ENCODE measurements around the gene ARL17A.
"Not testable (repeated sequence)": the region's sequence is repeated elsewhere in the genome, so short reads cannot be mapped to it uniquely, and the experiment has no call there.

The ARL17A gene

DNA sequence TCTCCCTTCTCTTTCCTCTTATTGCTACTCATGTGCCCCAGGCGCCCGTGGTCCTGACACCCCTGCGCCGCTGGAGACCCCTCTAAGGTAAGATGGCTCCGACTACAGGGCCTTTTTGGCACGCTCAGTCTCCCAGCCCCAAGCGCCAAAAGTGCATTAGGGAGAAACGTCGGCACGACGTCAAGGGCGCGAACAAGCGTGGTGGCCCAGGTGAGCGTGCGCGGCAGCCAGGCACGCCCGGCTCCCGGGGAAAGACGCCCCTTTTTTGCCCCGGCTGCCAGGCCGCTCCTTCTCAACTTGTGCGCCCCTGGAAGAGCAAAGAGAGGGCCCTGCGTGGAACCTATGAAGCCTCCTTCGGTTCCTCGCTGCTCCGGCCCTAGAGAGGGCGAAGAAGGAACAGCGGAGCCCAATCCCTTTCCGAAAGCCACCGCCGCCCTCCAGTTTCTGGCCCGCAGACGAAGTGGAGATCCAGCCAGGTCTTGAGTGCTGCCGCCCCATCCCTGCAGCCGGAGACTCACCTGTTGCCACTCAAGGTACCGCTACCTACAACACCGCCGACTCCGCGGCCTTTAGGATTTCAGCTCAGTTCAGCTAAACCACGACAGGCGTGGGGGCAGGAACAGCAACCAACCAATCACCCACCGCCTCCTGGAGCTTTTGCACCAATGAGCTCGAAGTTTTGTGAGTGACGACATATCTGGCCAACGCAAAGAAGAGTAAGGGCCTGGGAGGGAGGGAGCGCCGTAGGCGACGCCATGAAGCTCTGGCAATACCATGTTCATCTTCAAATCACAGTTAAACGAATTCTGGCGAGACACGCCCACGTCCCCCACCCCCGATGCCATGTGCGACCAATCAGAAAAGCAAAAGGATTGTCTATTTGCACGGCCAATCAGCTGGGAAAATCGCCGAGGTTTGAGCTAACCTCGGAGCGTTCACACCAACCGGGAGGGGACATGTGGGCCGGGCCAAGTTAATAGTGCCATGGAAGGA, at the start of gene ARL17A:
ARL17A (minus strand) TSS at position 609 of the 993 bp plus-strand sequence. CDS start 3,369 bp downstream, outside the sequence.
- DNase-seq = not testable (repeated sequence)

DNA sequence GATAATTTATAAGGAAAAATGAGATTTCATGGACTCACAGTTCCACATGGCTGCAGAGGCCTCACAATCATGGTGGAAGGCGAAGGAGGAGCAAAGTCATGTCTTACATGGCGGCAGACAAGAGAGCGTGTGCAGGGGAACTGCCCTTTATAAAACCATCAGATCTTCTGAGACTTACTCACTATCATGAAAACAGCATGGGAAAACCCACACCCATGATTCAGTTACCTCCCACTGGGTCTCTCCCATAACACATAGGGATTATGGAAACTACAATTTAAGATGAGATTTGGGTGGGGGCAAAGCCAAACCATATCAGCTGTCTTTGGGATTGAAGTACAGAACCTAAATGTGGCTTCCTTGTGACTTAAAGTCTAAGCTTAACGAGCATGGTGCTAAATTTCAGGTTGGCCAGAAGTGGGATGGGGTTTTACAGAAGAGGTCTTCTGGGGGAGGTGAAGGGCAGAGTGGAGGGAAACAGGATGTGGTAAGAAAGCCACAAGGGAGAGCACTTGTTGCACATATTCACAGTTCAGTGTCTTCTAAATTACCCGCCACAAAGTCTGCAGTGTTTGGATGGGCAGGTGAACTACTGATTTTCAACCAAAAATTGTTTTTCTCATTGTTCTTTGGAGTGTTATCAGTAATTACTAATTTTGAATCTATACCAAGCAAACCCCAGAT, 49.4 kb upstream of the ARL17A start:
- DNase-seq = not testable (repeated sequence)

DNA sequence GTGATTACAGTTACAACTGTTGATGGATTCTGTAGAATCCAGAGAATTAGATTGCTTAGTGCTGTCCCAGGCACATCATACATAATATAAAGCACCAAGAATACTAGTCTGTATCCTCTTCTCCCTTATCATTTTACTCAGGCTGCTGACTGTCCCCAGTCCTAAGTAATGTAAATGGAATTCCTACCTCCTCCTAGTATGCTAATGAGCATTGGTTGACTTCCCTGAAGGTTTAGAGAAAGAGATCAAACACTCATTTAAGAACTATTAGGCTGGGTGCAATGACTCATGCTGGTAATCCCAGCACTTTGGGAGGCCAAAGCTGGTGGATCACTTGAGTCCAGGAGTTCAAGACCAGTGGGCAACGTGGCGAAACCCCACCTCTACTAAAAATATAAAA, 48.0 kb upstream of the ARL17A start:
- not testable (repeated sequence) for DNase-seq

DNA sequence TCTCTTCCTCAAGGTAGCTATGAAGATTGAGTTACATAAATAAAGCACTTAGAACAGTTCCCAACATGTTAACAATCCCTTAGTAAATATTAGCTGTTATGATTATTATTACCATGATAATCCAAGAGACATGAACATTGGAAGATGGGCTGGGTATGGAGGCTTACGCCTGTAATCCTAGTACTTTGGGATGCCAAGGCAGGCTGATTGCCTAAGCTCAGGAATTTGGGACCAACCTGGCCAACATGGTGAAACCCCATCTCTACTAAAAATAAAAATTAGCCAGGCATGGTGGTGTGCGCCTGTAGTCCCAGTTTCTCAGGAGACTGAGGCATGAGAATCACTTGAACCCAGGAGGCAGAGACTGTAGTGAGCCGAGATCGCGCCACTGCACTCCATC, 45.2 kb upstream of the ARL17A start:
- not testable (repeated sequence) for DNase-seq

DNA sequence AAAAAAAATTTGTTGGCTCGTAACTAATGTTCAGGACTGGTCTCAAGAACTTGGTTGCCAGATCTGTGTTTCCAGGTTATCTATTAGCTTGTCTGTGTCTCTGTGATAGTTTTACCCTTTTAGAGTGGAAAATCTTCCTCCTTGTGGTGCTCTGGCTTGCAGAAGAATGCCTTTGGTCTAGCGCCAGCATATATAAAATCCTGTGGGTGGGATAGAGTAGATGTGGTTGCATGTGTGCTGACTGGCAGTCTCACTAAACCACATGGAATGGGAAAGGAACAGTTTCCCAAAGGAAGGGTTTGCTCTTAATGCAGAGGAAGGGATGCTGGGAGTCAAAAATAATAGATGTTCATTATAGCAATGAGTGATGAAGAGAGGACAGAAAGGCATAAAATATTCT, 44.3 kb upstream of the ARL17A start:
- not testable (repeated sequence) for DNase-seq

DNA sequence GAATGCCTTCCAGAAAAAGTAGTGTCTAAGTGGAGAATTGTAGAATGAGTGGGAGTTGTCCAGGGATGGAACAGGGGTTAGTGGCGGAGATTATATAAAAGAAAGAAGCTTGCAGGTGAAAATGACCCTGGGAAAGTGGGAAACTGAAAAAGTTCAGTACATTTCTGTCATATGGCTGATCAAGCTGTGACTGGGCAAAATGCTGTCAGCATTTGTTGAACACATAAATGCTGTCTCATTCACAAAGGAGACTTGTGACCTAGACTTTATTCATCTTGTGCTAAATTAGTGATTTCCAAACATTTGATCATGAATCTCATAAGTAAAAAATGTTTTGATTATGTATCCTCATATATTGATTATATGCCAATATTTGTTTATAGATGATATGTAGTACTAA, 39.5 kb upstream of the ARL17A start:
- not testable (repeated sequence) for DNase-seq

DNA sequence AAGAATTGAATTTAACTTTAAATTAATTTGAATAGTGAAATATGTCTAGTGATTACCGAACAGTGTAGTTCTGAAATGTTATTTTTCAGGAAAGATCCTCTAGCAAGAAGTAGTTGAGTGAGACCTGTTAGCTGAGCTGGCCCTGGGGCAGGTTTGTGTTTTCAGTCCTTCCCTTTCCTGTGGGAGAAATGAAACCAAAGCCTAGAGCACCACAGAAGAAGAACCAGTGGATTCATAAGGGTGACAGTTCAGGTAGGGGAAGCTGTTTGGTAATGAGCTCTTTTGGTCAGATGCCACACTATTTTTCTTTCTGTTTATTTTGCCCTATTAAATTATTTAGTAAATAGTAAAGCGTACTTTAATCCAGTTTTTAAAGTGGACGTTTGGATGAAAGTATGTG, 37.6 kb upstream of the ARL17A start:
- DNase-seq = not testable (repeated sequence)

DNA sequence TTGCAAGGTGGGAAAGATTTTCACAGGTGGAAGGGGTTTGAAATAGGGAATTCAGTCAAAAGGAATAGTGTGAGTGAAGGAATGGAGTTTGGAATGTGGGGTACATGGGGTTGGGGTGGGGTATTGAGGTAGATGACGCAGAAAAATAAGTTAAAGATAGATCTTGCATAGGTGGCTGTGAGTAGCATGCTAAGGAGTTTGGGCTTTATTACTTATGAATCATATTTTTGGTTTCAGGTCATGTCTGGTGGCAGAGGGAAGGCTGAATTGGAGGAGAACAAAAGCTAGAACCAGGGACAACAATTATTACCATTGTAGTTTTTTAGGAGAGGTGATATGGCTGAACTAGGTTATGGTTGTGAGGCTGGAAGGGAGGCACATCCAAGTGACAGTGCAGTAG, 34.4 kb upstream of the ARL17A start:
- DNase-seq = not testable (repeated sequence)

DNA sequence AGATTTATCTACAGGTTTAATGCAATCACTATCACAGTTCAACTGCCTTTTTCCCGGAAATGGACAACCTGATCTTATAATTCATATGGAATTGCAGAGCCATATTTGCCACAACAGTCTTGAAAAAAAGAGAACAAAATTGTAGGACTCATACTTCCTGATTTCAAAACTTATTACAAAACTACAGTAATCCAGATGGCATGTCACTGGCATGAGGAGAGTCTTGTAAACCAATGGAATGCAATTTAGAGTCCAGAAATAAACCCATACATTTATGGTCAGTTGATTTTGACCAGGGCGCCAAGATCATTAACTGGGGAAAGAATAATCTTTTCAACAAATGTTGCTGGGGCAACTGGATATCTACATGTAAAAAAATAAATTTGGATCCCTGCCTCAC, 31.8 kb upstream of the ARL17A start:
- DNase-seq = not testable (repeated sequence)

DNA sequence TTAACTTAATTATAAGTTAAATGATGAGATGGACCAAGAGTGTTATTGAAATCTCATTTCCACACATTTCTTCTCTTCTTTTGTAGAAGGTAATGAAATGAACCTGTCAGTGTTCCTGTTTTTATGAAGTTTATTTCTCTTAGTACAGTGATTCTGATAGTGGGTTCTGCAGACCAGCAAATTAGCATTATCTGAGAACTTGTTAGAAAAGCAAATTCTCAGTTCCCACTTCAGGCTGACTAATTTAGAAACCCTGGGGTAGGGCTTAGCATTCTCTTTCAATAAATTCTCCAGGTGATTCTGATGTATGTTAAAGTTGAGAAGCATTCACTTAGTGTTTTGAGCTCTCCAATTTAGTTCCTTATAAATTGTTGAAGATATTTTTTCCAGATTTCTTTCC, 23.6 kb upstream of the ARL17A start:
- DNase-seq = not testable (repeated sequence)

DNA sequence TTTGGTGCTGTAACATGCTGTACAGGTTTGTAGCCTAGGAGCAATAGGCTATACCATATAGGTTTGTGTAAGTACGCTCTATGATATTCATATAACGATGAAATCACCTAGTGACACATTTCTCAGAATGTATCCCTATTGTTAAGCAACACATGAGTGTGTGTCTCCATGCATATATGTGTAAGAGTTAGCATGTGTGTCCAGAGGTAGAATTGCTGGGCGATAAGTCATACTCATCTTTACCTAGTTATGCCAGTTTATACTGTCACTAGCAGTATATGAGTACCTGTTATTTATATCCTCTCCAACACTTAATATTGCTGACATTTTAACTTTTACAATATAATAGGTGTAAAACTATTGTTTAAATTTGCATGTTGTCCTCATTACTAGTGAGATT, 21.3 kb upstream of the ARL17A start:
- DNase-seq = not testable (repeated sequence)

DNA sequence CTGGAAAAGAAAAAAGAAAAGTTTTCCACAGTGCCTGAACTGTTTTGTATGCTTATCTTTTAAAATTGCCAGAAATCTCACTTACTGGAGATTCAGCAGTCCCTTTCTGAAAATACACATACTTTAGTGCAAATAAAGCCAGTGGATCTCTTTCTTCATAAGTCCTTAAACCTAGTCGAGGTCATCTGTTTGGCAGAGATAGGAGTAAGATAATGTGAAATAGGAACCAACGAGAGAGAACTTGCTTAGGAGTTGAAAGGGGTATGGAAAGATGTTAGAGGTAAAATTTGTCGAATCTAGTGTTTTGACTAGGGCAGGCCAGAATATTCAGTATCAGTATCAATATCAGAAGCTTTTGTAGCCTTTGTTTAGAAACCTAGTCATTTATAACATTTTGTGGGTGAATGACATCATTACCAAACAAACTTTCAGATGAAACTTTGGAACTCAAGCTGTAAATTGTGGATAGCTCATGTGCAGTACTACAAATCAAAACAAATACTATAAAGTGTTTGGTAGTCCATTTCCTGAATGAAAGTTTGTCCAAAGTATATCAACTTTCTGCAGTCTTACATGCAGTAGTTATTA, 18.9 kb upstream of the ARL17A start:
- not testable (repeated sequence) for DNase-seq

DNA sequence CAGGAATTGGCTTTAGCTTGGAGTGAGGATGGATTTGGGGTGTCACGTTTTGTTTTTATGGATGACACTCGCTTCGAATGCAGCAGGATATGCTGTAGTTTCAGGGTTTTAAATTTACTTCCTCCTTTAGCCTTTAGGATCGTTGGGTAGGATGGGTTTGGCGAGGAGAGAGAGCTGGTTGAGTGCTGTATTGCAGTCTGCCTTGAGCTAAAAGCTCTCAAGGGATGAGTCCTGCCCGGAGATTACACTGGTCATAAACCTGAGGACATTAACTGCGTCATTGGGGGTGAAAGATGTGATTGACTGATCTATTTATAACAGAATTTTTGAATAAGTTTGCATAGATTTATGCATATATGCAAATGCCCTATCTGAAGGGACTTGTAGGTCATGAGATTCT, 11.8 kb upstream of the ARL17A start:
- not testable (repeated sequence) for DNase-seq

DNA sequence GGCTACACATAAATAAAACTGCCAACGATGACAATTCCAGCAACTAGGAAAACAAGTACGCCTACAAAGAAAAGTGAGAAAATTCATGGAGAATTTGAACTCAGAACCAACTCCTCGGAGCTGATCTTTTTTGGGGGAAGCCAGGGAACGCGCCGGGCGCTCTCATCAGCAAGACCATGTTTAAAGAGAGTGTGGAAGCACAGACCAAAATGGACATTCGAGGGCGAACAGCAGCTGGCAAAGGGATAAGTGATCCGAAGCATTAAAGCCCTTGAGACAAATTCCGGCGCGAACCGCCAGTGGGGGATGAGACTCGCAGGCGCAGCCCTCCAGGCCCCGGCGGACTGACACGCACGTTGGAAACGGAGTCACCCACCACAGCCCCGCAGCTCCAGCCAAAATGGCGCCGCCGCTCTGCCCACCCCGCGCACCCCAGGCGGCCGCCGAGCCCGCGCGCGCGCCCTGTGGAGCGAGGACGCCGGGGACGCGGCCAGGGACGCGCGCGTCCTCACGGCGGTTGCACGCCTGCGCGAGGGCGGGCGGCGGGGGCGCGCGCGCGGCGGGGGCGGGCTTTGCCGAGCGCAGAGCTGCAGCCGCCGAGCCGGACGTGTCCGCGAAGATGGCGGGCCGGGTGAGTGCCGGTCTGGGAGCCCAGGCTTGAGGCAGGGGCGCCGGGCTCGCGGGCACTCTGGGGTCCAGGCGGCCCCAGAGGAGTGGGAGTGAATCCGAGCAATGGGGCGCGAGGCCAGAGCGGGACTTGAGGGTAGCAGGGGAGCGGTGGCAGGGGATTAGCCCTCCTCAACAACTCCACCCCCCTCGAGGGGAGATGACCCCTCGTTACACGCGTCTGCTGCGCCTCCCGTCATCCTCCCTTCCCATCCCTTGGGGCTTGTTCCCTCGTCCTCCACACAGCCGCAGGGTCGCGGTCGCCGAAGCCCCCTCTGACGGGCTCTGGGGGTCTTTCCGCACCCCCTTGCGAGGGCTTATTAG, 11.0 kb upstream of the ARL17A start, which contains the start of gene NSF:
NSF (plus strand) TSS at position 513 of the 990 bp plus-strand sequence; CDS start at position 620, 107 bp downstream.
- DNase-seq = not testable (repeated sequence)

DNA sequence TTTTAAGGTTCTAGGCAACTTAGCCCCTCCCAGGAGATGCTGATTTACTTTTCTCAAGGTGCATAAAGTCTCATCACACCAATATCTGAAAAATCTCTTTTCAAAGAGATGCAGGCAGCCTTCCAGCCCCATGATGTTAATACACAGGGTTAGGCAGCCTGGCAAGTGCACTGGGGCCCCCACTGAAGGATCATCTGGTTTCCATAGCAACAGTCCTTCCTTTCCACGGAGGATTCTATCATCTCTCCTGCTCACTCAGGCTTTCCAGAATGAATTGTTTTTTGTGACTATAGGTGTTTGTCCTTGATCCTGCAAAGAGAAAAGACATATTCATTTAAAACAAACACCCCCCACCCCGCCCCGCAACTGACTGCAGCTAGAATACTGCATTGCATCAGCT, 6.0 kb upstream of the ARL17A start:
- DNase-seq = not testable (repeated sequence)

DNA sequence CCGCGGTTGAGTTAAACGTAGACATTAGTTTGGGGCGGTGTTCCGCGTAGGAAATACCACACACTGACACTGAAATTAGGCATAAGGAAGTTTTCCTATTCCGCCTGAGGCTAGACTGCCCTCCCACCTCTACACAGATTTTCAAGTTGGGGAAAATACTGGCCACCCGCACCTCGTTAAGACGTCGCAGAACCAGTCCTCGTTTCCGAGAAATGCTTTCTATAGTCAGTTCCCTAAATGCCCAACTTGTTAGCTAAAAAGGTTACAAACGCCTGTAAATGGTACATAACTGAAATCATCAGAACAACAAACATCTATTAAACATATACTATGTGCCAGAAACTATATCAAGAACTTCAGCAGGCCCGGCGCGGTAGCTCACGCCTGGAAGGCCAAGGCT, 591 bp upstream of the ARL17A start:
- DNase-seq = not testable (repeated sequence)

DNA sequence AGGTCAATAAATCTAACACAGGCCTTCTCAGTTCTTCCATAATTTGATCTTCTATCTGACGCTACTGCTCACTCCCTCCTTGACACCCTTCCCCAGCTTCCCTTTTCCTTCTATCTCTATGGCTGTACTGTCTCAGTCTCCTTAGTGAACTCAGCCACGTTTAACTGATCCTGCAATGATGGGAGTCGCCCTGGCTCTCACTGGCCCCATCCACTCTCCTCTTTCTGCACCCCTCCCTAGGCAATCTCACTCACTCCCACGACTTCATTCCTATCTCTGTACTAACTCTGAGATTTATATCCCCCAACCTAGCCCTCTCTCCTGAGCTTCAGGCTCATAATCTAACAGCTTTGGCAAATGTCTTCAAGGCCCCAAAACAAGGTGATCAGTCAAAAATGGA, 7.7 kb downstream of the ARL17A start:
- not testable (repeated sequence) for DNase-seq

DNA sequence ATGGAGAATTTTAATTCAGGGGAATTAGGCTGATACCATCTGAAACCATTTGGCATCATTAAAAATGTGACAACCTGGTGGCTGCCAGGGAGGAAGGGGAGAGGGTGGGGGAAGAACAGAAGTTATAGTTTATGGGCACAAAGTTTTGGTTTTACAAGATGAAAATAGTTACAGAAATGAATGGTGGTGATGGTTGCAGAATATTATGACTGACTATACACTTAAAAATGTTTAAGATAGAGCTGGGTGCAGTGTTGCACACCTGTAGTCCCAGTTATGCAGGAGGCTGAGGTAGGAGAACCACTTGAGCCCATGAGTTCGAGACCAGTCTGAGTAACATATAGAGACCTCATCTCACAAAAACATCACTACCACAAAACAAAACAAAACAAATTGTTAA, 12.5 kb downstream of the ARL17A start:
- not testable (repeated sequence) for DNase-seq

DNA sequence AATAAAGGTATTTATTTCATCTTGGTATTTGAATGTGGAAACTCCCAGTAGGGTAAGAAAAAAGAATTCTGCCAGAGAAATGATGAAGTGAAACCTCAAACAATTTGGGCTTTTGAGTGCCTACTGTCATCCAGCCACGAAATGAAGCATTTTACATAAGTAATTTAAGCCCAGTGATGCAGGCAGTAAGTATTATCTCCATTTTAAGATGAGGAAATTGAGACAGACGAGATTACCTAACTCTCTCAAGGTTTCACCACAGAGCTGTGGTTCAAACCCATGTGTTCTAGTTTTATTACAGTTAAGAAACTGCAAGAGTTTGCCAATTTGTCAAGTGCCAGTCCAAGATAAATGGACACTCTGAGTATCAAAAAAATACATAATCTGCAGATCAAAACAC, 13.2 kb downstream of the ARL17A start:
- not testable (repeated sequence) for DNase-seq

DNA sequence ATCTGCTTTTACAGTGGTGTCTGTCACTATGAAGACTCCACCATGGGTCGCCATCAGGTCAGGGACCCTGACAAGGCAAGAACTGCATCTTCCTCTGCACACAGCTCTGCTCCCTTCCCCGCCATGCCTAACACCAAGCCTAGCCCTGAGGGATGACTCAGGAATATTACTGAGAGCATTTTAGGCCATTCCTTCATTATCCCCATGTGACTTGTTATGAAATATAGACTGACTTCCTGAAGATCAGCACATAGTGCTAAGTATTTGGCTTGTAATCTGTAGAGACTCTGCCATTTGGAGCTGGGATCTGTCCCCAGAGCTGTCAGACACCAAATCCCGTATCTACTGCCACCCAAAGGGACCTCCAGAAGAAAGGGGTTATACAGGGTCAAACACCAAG, 19.4 kb downstream of the ARL17A start:
- not testable (repeated sequence) for DNase-seq

DNA sequence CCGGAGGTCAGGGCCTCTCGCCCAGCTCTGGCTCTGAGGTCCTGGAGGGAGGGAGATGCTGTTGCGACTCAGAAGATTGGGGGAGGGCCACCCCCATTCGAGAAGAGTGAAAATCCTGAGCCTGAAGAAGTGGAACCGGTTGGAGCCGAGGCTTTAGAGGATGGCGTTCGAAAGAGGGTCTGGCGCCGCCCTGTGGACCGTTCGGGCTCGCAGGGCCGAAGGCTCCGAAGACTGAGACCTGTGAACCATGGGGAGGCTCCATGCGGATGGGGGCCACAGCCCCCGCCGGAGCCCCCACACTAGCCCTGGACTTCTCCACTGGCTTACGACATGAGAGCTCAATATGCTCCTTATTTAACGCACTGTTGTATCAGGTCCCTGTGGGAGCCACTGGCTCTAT, 20.3 kb downstream of the ARL17A start:
- DNase-seq = not testable (repeated sequence)

DNA sequence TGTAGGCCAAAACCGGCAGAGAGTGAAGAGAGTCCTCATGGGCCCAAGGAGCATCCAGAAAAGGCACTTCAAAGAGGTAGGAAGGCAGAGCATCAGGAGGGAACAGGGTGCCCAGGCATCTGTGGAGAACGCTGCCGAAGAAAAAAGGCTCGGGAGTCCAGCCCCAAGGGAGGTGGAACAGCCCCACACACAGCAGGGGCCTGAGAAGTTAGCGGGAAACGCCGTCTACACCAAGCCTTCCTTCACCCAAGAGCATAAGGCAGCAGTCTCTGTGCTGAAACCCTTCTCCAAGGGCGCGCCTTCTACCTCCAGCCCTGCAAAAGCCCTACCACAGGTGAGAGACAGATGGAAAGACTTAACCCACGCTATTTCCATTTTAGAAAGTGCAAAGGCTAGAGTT, 30.9 kb downstream of the ARL17A start:
- not testable (repeated sequence) for DNase-seq

Data from NCI-H1417 (cell line).